B cell (primary cell): ENCODE results near the gene KLF7.

ENCODE experiments used
- CTCF ChIP-seq: fragments of 200-600 bp; IDR thresholded peaks from one replicate; pipeline ENCODE4 v1.8.0; 2022; ENCODE audit warnings: antibody characterized with exemption, mild to moderate bottlenecking
- EZH2 ChIP-seq: IDR thresholded peaks from 2 replicates; pipeline ENCODE4 v1.6.1; 2012; ENCODE audit warnings: borderline replicate concordance, low read depth, mild to moderate bottlenecking, moderate library complexity, low read length; ENCODE audit not compliant: insufficient read depth, poor library complexity, severe bottlenecking

GRCh38 chr2:207155516-207156444 is 10.0 kb downstream of the KLF7 start:
- TF ChIP-seq CTCF (no peak), EZH2 (no peak)
